ENCODE results near the gene IL1B.

Gene IL1B

GRCh38 chr2:112829961-112830681 lies 6.5 kb downstream of the IL1B start:
- DNase-seq (ENCODE audit: low read depth) = no peak
- H3K4me3 ChIP-seq (ENCODE audit: low read depth, low read length) = no peak overlapping the region
- no peak for TF ChIP-seq CTCF (IDR thresholded peaks at IDR 0.05; ENCODE audit: low read depth, low read length, missing control alignments)

- no peak overlapping the region for H3K4me3 ChIP-seq (ENCODE audit: low read depth, low read length)
- TF ChIP-seq CTCF (IDR thresholded peaks at IDR 0.05; ENCODE audit: low read depth, low read length, missing control alignments) = no peak
- DNase-seq (ENCODE audit: low read depth) = no peak
These were observed 7.2 kb downstream of the IL1B start for GRCh38 chr2:112829101-112829960.

- H3K4me3 ChIP-seq (ENCODE audit: low read depth, low read length) = no peak overlapping the region
- no peak for DNase-seq (ENCODE audit: low read depth)
- no peak for TF ChIP-seq CTCF (IDR thresholded peaks at IDR 0.05; ENCODE audit: low read depth, low read length, missing control alignments)
These were observed 8.3 kb downstream of the IL1B start for GRCh38 chr2:112828251-112828691.

GRCh38 chr2:112827604-112828185 lies 8.9 kb downstream of the IL1B start:
- DNase-seq (ENCODE audit: low read depth) = no peak
- H3K4me3 ChIP-seq (ENCODE audit: low read depth, low read length) = no peak overlapping the region
- no peak for TF ChIP-seq CTCF (IDR thresholded peaks at IDR 0.05; ENCODE audit: low read depth, low read length, missing control alignments)

GRCh38 chr2:112827009-112827408 lies 9.6 kb downstream of the IL1B start:
- no peak for DNase-seq (ENCODE audit: low read depth)
- H3K4me3 ChIP-seq (ENCODE audit: low read depth, low read length) = no peak overlapping the region
- TF ChIP-seq CTCF (IDR thresholded peaks at IDR 0.05; ENCODE audit: low read depth, low read length, missing control alignments) = no peak

GRCh38 chr2:112825706-112826105 lies 10.9 kb downstream of the IL1B start:
- no peak for DNase-seq (ENCODE audit: low read depth)

More at GRCh38 chr2:112825706-112826105, 10.9 kb downstream of the IL1B start:
- no peak overlapping the region for H3K4me3 ChIP-seq (ENCODE audit: low read depth, low read length)
- no peak for TF ChIP-seq CTCF (IDR thresholded peaks at IDR 0.05; ENCODE audit: low read depth, low read length, missing control alignments)

All from GM12864 (cell line).